Measurements from ENCODE around the gene EFEMP1. TPM values are rescaled to one million over a fixed set of nuclear protein-coding genes. Genes with fewer than 3 reads are reported as not detected.

The EFEMP1 gene
- total and polyA plus RNA-seq, 4 donors, result 0.65 to 11.5 (median 6.5) TPM

- Histone ChIP-seq H3K36me3 (ENCODE audit: control insufficient read depth in 4 of 4, insufficient read depth in 3 of 4, low read depth in 1 of 4, low read length in 3 of 4) (no peaks in the 10 kb centered on the region), H3K4me1 (ENCODE audit: control insufficient read depth in 4 of 4, insufficient read depth in 4 of 4, low read length in 3 of 4) (peaks cover 0 to 7% (median 2%) of the 10 kb centered on the region in 4 donors), H3K9ac (ENCODE audit: low read depth in 1 of 2, low read length in 2 of 2) (no peak overlapping the region), H3K9me3 (ENCODE audit: control insufficient read depth in 4 of 4, low read length in 3 of 4) (no peaks in the 10 kb centered on the region), H3K27me3 (ENCODE audit: control insufficient read depth in 4 of 4, insufficient read depth in 4 of 4, low read length in 3 of 4) (no peaks in the 10 kb centered on the region), H3K4me3 (ENCODE audit: low read depth in 1 of 3, low read length in 3 of 3) (no peak overlapping the region), H3K27ac (ENCODE audit: low read depth in 1 of 2, low read length in 2 of 2) (no peak overlapping the region)
- TF ChIP-seq CTCF (IDR thresholded peaks at IDR 0.05; ENCODE audit: low read depth, low read length, missing input control), result no peak
- TF ChIP-seq REST (IDR thresholded peaks at IDR 0.05), result no peak
- no peak for TF ChIP-seq RXRA (IDR thresholded peaks at IDR 0.05)
- TF ChIP-seq YY1 (IDR thresholded peaks at IDR 0.05), result no peak
- TF ChIP-seq NR2F2 (IDR thresholded peaks at IDR 0.05), result no peak
- TF ChIP-seq SP1 (IDR thresholded peaks at IDR 0.05), result no peak
- no peak for TF ChIP-seq ATF3 (IDR thresholded peaks at IDR 0.05)
- no peak for TF ChIP-seq JUND (IDR thresholded peaks at IDR 0.05)
- TF ChIP-seq EGR1 (IDR thresholded peaks at IDR 0.05; ENCODE audit: low read depth in 2 of 2), result no peak
- TF ChIP-seq FOXA2 (IDR thresholded peaks at IDR 0.05), result no peak
- no peak for TF ChIP-seq HNF4A (conservative IDR thresholded peaks at IDR 0.05)
- no peak for TF ChIP-seq RAD21 (IDR thresholded peaks at IDR 0.05)
- TF ChIP-seq FOXA1 (IDR thresholded peaks at IDR 0.05), result no peak
- TF ChIP-seq MAX (IDR thresholded peaks at IDR 0.05), result no peak
- TF ChIP-seq TAF1 (conservative IDR thresholded peaks at IDR 0.05), result no peak
- TF ChIP-seq HNF4G (IDR thresholded peaks at IDR 0.05), result no peak
- TF ChIP-seq GABPA (IDR thresholded peaks at IDR 0.05 in 1 of 2, conservative IDR thresholded peaks at IDR 0.05 in 1 of 2), result no peak
- no peak for TF ChIP-seq ZBTB33 (IDR thresholded peaks at IDR 0.05)
- WGBS, result 85% methylated on average over 6 of the region's 6 CpGs
- no peak for DNase-seq (ENCODE audit: low spot score)
Measured at GRCh38 chr2:55876429-55877086, 47.0 kb downstream of the EFEMP1 start.
